NCI-H1694 (cell line): Measurements from ENCODE around the gene MELTF.

Source experiments
- DNase-seq: peaks from one replicate; lab custom pipeline; 2025; lab: John Stamatoyannopoulos, UW

MELTF gene

GRCh38 chr3:197010556-197011351 lies 18.9 kb downstream of the MELTF start:
- no peak for DNase-seq

- no peak for DNase-seq
Observed at GRCh38 chr3:197009532-197010019, 20.0 kb downstream of the MELTF start.

GRCh38 chr3:197008436-197009209 lies 21.0 kb downstream of the MELTF start:
- no peak for DNase-seq

- no peak for DNase-seq
Observed at GRCh38 chr3:197007953-197008352, 21.7 kb downstream of the MELTF start.

GRCh38 chr3:197007296-197007940 lies 22.2 kb downstream of the MELTF start:
- no peak for DNase-seq

GRCh38 chr3:197006860-197007259 lies 22.8 kb downstream of the MELTF start:
- DNase-seq = no peak

GRCh38 chr3:197006446-197006845 lies 23.2 kb downstream of the MELTF start:
- DNase-seq = no peak

- DNase-seq = no peak
Observed at GRCh38 chr3:197003461-197004385, 25.9 kb downstream of the MELTF start.

- DNase-seq = no peak
Observed at GRCh38 chr3:197002701-197003454, 26.7 kb downstream of the MELTF start.

GRCh38 chr3:197001972-197002700 lies 27.5 kb downstream of the MELTF start:
- no peak for DNase-seq

- no peak for DNase-seq
Observed at GRCh38 chr3:197001106-197001971, 28.3 kb downstream of the MELTF start.

GRCh38 chr3:197000211-197000610 lies 29.4 kb downstream of the MELTF start:
- DNase-seq = no peak

- DNase-seq = no peak
Observed at GRCh38 chr3:196998966-196999760, 30.5 kb downstream of the MELTF start.

GRCh38 chr3:196997311-196997710 lies 32.3 kb downstream of the MELTF start:
- DNase-seq = no peak

GRCh38 chr3:196996454-196997265 lies 33.0 kb downstream of the MELTF start:
- no peak for DNase-seq

GRCh38 chr3:196995646-196996355 lies 33.8 kb downstream of the MELTF start:
- DNase-seq = peak; percentile 70

GRCh38 chr3:196995027-196995426 lies 34.6 kb downstream of the MELTF start:
- no peak for DNase-seq
